ENCODE data around the gene ABI3. TPM values are rescaled to one million over a fixed set of nuclear protein-coding genes. Genes with fewer than 3 reads are reported as not detected.
"Not testable (repeated sequence)": the region's sequence is repeated elsewhere in the genome, so short reads cannot be mapped to it uniquely, and the experiment has no call there.

ABI3 gene
- total RNA-seq, result 12.5 TPM
- long read RNA-seq, transcript ABI3-201 (8 exons, 2,109 nt), result major isoform, 26 of 38 reads
- long read RNA-seq, partial matches to known transcripts, result 5 of 38 reads
- long read RNA-seq, other reads (novel, unspliced or antisense), result 5 of 38 reads

- DNase-seq (ENCODE audit: low spot score), result no peak
Observed at GRCh38 chr17:49210158-49211029, at the start of gene ABI3, which contains the start of gene GNGT2. Gene ABI3, plus strand, starts transcription at chr17:49210707. Its CDS starts 18 bp downstream, at chr17:49210725. Gene GNGT2, minus strand, starts transcription at chr17:49210574. Its CDS starts 3,152 bp downstream, at chr17:49207422.

GRCh38 chr17:49162866-49163265 is 47.6 kb upstream of the ABI3 start:
- DNase-seq (ENCODE audit: low spot score), result no peak

GRCh38 chr17:49165143-49165542 is 45.4 kb upstream of the ABI3 start:
- DNase-seq (ENCODE audit: low spot score), result no peak

GRCh38 chr17:49168706-49169105 is 41.8 kb upstream of the ABI3 start:
- DNase-seq (ENCODE audit: low spot score), result no peak

- no peak for DNase-seq (ENCODE audit: low spot score)
Observed at GRCh38 chr17:49170216-49170615, 40.3 kb upstream of the ABI3 start.

- not testable (repeated sequence) for DNase-seq (ENCODE audit: low spot score)
Observed at GRCh38 chr17:49170711-49171110, 39.8 kb upstream of the ABI3 start.

- not testable (repeated sequence) for DNase-seq (ENCODE audit: low spot score)
Observed at GRCh38 chr17:49175978-49176377, 34.5 kb upstream of the ABI3 start.

- DNase-seq (ENCODE audit: low spot score), result no peak
Observed at GRCh38 chr17:49180303-49180702, 30.2 kb upstream of the ABI3 start.

- DNase-seq (ENCODE audit: low spot score), result no peak
Observed at GRCh38 chr17:49180998-49181635, 29.4 kb upstream of the ABI3 start.

- no peak for DNase-seq (ENCODE audit: low spot score)
Observed at GRCh38 chr17:49183341-49183740, 27.2 kb upstream of the ABI3 start.

- no peak for DNase-seq (ENCODE audit: low spot score)
Observed at GRCh38 chr17:49183801-49184200, 26.7 kb upstream of the ABI3 start.

- DNase-seq (ENCODE audit: low spot score), result not testable (repeated sequence)
Observed at GRCh38 chr17:49184522-49184921, 26.0 kb upstream of the ABI3 start.

- DNase-seq (ENCODE audit: low spot score), result not testable (repeated sequence)
Observed at GRCh38 chr17:49185381-49185780, 25.1 kb upstream of the ABI3 start.

- DNase-seq (ENCODE audit: low spot score), result no peak
Observed at GRCh38 chr17:49187301-49187700, 23.2 kb upstream of the ABI3 start.

GRCh38 chr17:49190932-49191331 is 19.6 kb upstream of the ABI3 start:
- DNase-seq (ENCODE audit: low spot score), result no peak

GRCh38 chr17:49191409-49191916 is 19.0 kb upstream of the ABI3 start:
- no peak for DNase-seq (ENCODE audit: low spot score)

- DNase-seq (ENCODE audit: low spot score), result peak; percentile 98
Observed at GRCh38 chr17:49191917-49192741, 18.4 kb upstream of the ABI3 start.

- no peak for DNase-seq (ENCODE audit: low spot score)
Observed at GRCh38 chr17:49193513-49194296, 16.8 kb upstream of the ABI3 start.

- DNase-seq (ENCODE audit: low spot score), result no peak
Observed at GRCh38 chr17:49194297-49194607, 16.3 kb upstream of the ABI3 start.

GRCh38 chr17:49195751-49196150 is 14.8 kb upstream of the ABI3 start:
- DNase-seq (ENCODE audit: low spot score), result no peak
